ENCODE results near the gene AQP4. TPM values are rescaled to one million over a fixed set of nuclear protein-coding genes. Genes with fewer than 3 reads are reported as not detected.

AQP4 gene
- total RNA-seq, 1 experiment from 2014 or later = 0.42 TPM

GRCh38 chr18:26911840-26912239 is 46.3 kb upstream of the AQP4 start:
- Histone ChIP-seq H3K79me1 (ENCODE audit: insufficient read depth, low read depth, low read length, poor library complexity, severe bottlenecking) (no peaks in the 10 kb centered on the region), H4K5ac (ENCODE audit: insufficient read length, low read depth, low read length) (no peak overlapping the region), H2AK5ac (ENCODE audit: insufficient read length, low read length) (no peak overlapping the region), H3K4me1 (ENCODE audit: insufficient read depth, low read length) (no peaks in the 10 kb centered on the region; the same call in 1 of the 2 replicates), H3K27ac (ENCODE audit: insufficient read length, low read depth, low read length) (no peak overlapping the region), H3K23ac (ENCODE audit: insufficient read length, low read depth, low read length) (no peak overlapping the region), H3K14ac (ENCODE audit: insufficient read depth, low read length) (no peak overlapping the region), H3T11ph (ENCODE audit: low read length) (no peak overlapping the region), H2AFZ (ENCODE audit: low read length) (no peak overlapping the region), H3K4ac (ENCODE audit: low read depth, low read length) (no peak overlapping the region), H3K79me2 (ENCODE audit: insufficient read depth, low read length) (no peaks in the 10 kb centered on the region), H3K18ac (ENCODE audit: insufficient read length, low read depth, low read length) (no peak overlapping the region), H3K56ac (ENCODE audit: insufficient read length, low read depth, low read length) (no peak overlapping the region), H2BK5ac (ENCODE audit: insufficient read length, low read length) (no peak overlapping the region), H3K9me3 (ENCODE audit: control insufficient read depth, low read depth, low read length) (no peaks in the 10 kb centered on the region), H2BK12ac (ENCODE audit: insufficient read length, low read depth, low read length) (no peak overlapping the region), H4K20me1 (ENCODE audit: control insufficient read depth, insufficient read depth, insufficient read length) (no peaks in the 10 kb centered on the region), H3K4me2 (ENCODE audit: insufficient read depth, insufficient read length, low read length) (no peak overlapping the region), H3K9ac (ENCODE audit: extremely low read depth, insufficient read length, low read length) (no peak overlapping the region), H2BK20ac (ENCODE audit: low read depth, low read length, poor library complexity, severe bottlenecking) (no peak overlapping the region), H3K23me2 (ENCODE audit: insufficient read length, low read depth, low read length, poor library complexity, severe bottlenecking) (no peaks in the 10 kb centered on the region), H2BK15ac (ENCODE audit: low read depth, low read length) (no peak overlapping the region), H2BK120ac (ENCODE audit: low read depth, low read length, poor library complexity, severe bottlenecking) (no peak overlapping the region), H4K91ac (ENCODE audit: insufficient read length, low read depth, low read length) (no peak overlapping the region), H3K27me3 (ENCODE audit: insufficient read depth, low read length) (no peaks in the 10 kb centered on the region), H4K8ac (replicated peaks; ENCODE audit: insufficient read length, low read depth, low read length) (no peak overlapping the region)
- no peak for TF ChIP-seq CTCF (conservative IDR thresholded peaks at IDR 0.05)
- peaks cover 0 to 1% (median 0%) of the 10 kb centered on the region in 3 experiments; a peak in 2 of 7 replicates for H3K36me3 Mint-ChIP-seq (ENCODE audit: insufficient read depth in 1 of 3, low read depth in 3 of 3)
- H3K27me3 Mint-ChIP-seq (ENCODE audit: low read depth) = no peaks in the 10 kb centered on the region
- H3K4me3 Mint-ChIP-seq = no peak overlapping the region
- peak overlapping the region in 1 of 3 experiments; percentile 34; a peak in 1 of 7 replicates for H3K27ac Mint-ChIP-seq
- no peak for DNase-seq
- peaks cover 0 to 1% of the 10 kb centered on the region in 2 experiments; a peak in 3 of 5 replicates for H3K9me3 Mint-ChIP-seq
- WGBS (ENCODE audit: extremely low coverage, insufficient read length, low lambda C conversion rate) = no CpG with 5 or more reads among the region's 4 CpGs
- H3K4me1 Mint-ChIP-seq = peaks cover 10 to 11% of the 10 kb centered on the region in 2 experiments

All from H9 (cell line).